ENCODE measurements around the gene S100A10.

- TF ChIP-seq POLR2A (IDR thresholded peaks at IDR 0.05) (no peak), CTCF (IDR thresholded peaks at IDR 0.05) (no peak)
Observed at GRCh38 chr1:151976858-151977257, 16.8 kb downstream of the S100A10 start.
